A549 treated with ZK216348 at 1 μM for 4 hours (cell line): ENCODE data around the gene ACOX2. TPM values are rescaled to one million over a fixed set of nuclear protein-coding genes. Genes with fewer than 3 reads are reported as not detected.

Source experiments
- total RNA-seq: library from RNA; stranded (reverse); fragments of 200-300 nt; extraction: Qiagen RNA extraction; gene quantifications from 5 replicates; pipeline ENCODE4 v1.2.3, GENCODE V29; 2022; ENCODE audit warnings: low read depth

ACOX2 gene
- total RNA-seq: 7.4 to 11.4 TPM (median 8.2 TPM) in 5 replicates

DNA sequence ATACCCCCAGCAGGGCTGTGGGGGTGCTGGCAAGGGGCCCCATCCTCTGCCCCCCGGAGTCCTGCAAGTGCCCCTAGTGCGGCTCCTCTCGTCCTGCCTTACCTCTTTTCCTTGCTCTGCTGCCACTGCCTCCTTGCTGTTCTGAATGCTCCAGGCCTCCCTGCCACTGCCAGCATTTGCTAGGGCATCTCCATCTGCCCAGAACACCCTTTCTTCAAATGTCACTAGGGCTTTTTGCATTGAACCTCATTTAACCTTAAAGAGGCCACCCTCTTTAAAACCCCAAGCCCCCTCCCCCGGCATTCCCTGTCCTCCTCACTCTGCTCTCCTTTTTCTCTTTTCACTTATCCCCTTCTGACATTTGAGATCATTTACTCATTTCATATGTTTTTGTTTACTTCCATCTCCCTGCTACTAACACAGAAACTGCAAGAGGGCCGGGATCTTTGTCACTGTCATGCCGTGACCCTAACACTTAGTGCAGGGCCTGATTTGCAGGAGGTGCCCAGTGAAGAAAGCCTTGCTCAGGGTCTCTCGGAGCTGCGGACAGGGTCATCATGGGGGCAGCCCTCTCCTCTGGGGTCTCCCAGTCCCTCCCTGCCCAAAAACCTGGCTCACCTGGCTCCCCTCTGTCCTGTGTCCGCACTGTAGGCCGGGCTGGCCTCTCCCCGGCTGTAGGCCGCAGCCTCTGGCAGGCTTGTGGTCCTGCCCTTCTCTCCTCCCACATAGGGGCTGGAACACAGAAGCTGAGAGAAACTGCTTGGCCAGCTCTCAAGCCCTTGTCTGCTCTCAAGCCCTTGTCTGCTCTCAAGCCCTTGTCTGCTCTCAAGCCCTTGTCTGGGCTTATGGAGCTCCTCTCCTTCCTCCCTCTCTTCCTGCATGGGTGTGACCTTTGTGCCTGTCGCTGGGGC, at the start of gene ACOX2:
Gene ACOX2 (minus strand): TSS at position 690 of the 911 bp plus-strand sequence. CDS start 2,084 bp downstream, outside the sequence.

DNA sequence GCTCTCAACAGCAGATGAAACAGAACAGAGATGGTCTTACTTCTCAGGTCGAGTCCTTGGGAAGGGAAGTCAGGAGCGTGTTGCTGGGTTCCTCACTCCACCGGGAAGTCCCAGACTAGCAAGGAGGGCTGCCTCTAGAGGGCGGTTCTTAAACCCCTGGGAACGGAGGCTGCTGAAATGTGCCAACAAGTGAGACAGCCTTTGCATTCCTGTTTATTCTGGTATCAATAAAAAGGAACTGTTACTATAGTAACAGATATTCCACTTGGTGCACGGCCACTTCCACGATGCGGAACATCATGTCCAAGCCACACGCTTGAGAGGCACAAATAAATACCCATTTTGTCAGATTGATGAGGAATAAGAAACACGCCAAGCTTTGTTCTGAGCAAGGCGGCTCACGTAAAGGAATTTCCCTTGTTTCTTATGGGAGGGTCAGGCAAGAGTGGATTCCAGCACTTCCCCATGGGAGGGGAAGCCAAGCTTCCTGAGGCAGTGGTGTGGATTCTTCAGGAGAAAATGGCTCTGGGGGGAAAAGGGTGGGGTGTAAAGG, 40.4 kb upstream of the ACOX2 start, which contains the start of gene FAM107A:
Gene FAM107A (minus strand): TSS at position 123 of the 553 bp plus-strand sequence. CDS start 7,531 bp downstream, outside the sequence.

DNA sequence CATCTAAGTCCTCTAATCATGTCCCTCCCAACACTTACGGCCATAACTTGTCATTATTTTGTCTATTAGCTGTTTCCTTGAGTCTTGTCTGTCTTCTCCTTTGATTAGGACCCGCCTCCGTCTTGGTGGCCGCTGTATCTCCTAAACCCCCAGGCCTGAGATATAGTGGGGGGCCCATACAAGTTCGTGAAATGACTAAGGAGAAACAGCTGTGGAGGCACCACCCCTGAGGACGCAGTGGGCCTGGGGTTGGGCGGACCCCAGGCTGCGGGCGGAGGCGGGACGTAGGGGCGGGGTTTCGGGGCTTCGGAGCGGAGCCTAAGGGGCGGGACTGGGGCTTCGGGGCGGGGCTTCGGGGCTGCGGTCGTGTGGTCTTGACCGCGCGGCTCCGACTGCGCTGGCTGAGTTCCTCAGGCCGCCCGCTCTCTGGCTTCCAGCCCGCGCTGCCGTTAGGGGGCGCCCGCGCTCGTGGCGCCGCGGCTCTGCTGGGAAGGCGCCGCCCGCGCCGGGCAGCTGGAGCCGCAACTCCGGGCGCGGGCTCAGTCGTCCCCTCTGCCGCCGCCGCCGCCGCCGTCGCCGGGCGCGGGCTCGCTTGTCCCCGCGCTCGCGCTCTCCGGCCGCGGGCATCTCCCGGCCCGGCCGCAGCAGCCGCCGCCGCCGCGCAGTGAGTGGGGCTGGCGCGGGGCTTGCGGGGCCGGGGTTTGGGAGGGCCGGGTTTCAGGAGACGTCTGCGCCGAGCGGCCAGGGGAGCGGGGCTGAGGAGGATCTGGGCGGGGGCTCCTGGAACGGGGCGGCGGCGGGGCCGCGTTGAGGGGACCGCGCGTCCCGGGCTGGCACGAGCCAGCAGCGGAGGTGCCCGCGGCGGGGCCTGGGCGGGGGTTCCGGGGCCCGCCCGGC, 45.2 kb downstream of the ACOX2 start, which contains the start of gene KCTD6:
Gene KCTD6 (plus strand): TSS at position 591 of the 897 bp plus-strand sequence. CDS start 6,660 bp downstream, outside the sequence.

Other genes starting within 250 kb of the ACOX2 start
- gene RPP14, start 230.9 kb downstream of the ACOX2 start, total RNA-seq: 9.6 to 11.4 TPM (median 10.5 TPM) in 5 replicates
- gene HTD2, start 230.7 kb downstream of the ACOX2 start, total RNA-seq: 6.0 to 8.3 TPM (median 7.5 TPM) in 5 replicates
- gene PXK, start 204.3 kb downstream of the ACOX2 start, total RNA-seq: 3.8 to 7.5 TPM (median 5.9 TPM) in 5 replicates
- gene PDHB, start 103.4 kb downstream of the ACOX2 start, total RNA-seq: 51.7 to 63.9 TPM (median 58.5 TPM) in 5 replicates
- gene KCTD6, start 45.1 kb downstream of the ACOX2 start, total RNA-seq: 5.1 to 9.5 TPM (median 8.0 TPM) in 5 replicates
- 0.13 TPM in 1 of 5 replicates, not detected in the others for gene FAM107A, start 40.2 kb upstream of the ACOX2 start, total RNA-seq
- gene FAM3D, start 129.6 kb upstream of the ACOX2 start, total RNA-seq: 0.13 TPM in 1 of 5 replicates, not detected in the others